NCI-H2029 (cell line): ENCODE results near the gene WDR37.
"Not testable (repeated sequence)": the region's sequence is repeated elsewhere in the genome, so short reads cannot be mapped to it uniquely, and the experiment has no call there.

ENCODE experiments used
- DNase-seq: peaks from one replicate; lab custom pipeline; 2025; lab: John Stamatoyannopoulos, UW

WDR37 gene

DNA sequence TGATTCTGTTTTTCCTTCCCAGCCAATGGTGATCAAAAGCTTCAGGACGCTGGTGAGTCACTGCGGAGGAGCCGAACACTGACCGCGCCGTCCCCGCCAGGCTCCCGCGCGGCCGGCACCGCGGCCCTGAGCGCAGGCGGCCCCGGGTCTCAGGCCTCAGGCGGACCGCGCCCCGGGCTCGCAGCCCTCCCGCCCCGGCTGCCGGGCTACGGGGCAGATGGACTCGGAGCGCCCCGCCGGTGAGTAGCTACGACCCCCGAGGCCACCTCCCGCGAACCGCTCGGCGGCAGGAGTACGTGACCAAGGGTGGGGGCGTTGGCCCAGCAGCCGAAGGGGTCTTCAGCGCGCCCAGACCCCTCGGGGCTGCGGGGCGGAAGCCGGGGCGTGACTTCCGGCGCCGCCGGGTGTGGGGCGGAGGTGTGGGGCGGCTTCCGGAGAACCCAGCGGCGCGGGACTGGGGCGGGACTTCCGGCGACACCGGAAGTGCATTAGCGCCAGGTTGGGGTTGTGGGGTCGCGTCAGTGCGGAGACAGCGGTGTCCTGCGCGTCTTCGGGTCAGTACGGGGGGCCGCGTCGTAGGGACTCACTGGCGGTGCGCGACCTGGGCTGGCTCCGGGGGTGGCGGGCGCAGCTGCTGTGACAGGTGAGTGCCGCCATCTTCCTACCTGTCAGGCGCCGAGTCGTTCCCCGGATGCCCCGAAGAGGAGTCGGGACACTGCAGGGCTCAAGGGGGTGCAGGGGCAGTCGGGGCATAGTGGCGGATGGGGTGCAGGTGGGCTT, at the start of gene WDR37:
Gene WDR37, plus strand, starts transcription at position 60 of the 780 bp plus-strand sequence. CDS start 15,771 bp downstream, outside the sequence.
- peak; percentile 45 for DNase-seq

GRCh38 chr10:1006573-1006972, 49.6 kb upstream of the WDR37 start:
- DNase-seq = no peak

DNA sequence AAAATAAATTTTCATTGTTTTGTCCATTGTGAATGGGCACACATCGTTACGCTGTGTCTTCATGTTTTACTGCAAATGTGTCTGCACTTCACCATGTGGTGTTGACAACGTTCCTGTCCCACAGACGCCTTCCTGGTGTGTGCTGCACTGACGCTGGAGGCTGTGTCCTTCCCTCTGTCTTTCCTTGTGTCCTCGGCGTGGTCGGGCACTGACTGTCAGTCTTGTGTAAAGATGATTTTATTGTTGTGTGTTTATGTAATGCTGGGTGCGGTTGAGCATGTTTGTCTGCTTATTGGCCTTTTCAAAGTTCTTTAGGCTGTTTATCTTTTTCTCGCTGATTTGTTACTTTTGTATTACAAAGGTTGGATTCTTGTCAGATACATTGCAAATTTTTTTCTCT, 48.6 kb upstream of the WDR37 start:
- DNase-seq = no peak

GRCh38 chr10:1009071-1009494, 47.1 kb upstream of the WDR37 start:
- DNase-seq = no peak

DNA sequence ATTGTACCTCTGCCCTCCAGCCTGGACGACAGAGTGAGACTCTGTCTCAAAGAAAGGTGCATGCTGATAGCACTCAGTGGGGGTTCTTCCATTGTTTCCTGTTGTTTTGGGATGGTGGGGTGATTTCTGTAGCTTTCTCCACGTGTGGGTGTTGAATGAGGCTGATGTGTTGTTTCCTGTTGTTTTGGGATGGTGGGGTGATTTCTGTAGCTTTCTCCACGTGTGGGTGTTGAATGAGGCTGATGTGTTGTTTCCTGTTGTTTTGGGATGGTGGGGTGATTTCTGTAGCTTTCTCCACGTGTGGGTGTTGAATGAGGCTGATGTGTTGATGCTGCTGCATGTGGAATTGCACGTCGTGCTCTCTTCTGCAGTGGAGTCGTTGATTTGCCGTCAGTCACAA, 46.2 kb upstream of the WDR37 start:
- not testable (repeated sequence) for DNase-seq

GRCh38 chr10:1010703-1011102, 45.5 kb upstream of the WDR37 start:
- no peak for DNase-seq

DNA sequence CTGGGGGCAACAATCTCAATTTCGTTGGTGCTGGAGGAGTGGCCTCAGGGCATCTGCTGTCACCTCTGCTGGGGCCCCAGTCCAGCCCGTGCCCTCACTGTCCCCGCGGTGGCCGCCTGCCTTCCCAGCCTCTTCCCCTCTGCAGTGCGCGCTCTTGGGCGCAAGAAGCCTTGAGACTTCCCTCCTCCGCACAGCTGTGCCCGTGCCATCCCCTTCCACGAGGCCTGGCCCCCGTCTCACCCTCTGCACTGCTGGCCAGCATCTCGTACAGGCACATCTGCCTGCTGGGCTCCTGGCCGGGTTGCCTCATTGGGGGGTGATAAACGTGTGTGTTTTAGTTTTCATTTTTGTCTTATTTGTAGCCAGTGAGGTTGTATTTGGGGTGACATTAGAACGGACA, 44.5 kb upstream of the WDR37 start:
- no peak for DNase-seq

DNA sequence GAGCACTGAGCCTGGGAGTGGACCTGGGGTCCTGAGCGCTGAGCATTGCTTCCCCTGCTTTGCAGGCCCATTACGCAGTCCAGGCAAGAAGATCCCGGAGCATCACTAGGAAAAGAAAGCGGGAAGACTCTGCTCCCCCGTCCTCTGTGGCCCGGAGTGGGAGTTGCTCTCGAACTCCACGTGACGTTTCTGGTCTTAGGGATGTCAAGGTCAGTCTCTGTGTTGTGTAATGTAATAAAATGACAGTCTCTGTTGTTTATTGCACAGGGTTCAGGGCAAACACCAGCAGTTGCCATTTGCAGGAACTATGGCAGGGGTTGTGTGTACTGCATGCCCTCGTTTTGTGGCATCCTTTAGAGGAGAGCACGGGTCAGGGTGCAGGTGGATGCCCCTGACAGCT, 40.5 kb upstream of the WDR37 start:
- DNase-seq = no peak

DNA sequence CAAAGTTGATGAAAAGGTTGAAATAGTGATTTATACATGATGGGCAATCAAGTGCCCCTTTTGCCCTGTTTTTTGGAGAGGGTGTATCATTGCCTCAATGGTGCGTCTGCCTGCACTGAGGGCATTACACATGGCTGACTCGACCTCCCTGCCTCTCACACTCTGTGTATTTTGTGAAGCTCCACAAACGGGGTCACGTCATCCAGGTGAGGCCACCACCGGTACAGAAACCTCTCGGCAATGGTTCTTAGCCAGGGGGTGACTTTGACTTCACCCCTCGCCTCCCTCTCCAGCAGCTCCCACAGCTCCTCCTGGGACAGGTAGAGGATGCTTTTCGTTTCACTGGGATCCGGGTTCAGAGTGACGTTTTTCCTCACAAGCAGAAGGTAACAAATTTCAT, 36.8 kb upstream of the WDR37 start:
- no peak for DNase-seq

GRCh38 chr10:1020460-1020859, 35.7 kb upstream of the WDR37 start:
- no peak for DNase-seq

DNA sequence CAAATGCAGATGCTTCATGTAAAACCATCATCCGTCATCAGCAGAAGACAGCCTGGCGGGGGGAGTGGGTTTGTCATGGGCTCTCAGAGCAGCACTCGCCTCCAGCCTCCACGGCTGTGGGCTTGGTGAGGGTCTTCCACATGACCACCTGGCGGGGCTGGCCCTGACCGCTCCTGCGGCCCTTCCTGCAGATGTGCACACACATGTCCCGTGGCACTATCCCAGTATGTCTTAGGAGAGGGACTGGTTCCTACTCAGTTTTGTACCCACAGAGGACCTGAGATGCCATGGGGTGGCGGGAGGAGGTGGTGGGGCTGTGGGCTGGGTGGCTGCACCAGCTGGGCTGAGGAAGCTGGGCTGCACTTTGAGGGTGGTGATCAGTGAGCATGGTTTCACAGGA, 35.2 kb upstream of the WDR37 start:
- no peak for DNase-seq

DNA sequence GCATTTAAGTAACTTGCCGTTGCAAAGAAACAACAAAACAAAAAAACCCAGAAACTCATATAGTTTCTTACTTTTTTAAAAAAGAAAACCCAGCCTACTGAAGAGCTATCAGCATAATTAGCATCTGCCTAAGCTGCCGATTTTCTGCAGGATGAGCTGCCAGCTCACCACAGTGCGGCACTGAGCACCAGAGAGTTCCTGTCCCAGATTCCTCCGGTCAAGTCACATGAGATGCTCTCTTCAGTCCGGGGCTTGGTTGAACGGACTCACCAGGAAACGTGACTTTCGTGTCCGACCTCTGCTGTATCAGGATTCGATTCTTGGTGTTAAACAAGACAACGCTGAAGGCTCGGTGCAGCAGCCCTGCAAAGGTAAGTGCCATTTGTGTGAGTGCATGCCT, 33.8 kb upstream of the WDR37 start:
- no peak for DNase-seq

DNA sequence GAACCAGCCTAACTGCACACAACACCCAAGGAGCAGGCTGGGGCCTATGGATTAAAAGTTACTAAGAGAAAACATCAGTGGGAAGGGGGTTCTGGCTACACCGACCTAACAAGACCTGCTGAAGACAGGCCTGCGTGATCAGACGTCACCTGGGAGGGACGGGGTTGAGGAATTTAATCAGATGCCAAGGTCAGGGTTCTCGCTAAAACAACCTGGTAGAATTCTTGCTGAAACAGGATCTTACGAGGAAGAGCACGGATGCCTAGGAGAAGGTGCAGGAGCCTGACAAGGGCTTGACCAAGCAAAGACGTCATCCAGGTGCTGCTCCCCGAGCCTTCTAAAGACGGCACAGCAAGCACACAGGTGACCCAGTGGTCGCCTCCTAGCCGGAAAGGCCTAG, 32.1 kb upstream of the WDR37 start:
- DNase-seq = no peak

GRCh38 chr10:1025683-1026082, 30.5 kb upstream of the WDR37 start, which contains the start of gene IDI2:
TSS of gene IDI2 (minus strand) at chr10:1025859. CDS start at chr10:1024723, 1,136 bp downstream.
- DNase-seq = no peak

GRCh38 chr10:1026578-1026977, 29.6 kb upstream of the WDR37 start:
- no peak for DNase-seq

GRCh38 chr10:1029838-1030237, 26.3 kb upstream of the WDR37 start:
- no peak for DNase-seq

- DNase-seq = no peak
These were observed 22.6 kb upstream of the WDR37 start for GRCh38 chr10:1033601-1034000.

DNA sequence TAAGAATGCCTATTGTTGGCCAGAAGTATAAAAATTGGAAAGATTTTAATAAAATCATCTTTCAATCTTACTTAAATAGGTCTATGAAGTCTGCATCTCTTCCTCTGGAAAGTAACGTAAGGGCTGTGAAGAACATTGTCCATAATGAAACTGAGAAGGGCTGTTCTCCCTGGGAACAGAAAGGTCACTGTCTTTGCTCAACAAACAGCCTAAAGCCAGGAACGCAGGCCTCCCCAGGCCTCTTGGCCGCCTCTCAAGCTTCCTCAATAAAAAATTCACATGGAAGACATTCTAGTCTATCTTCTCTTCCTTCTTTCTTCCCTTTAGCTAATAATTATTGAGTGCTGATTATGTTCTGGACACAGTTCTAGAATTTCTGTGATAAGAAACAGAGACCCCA, 21.4 kb upstream of the WDR37 start:
- DNase-seq = no peak

- DNase-seq = no peak
These were observed 21.0 kb upstream of the WDR37 start for GRCh38 chr10:1035201-1035600.

DNA sequence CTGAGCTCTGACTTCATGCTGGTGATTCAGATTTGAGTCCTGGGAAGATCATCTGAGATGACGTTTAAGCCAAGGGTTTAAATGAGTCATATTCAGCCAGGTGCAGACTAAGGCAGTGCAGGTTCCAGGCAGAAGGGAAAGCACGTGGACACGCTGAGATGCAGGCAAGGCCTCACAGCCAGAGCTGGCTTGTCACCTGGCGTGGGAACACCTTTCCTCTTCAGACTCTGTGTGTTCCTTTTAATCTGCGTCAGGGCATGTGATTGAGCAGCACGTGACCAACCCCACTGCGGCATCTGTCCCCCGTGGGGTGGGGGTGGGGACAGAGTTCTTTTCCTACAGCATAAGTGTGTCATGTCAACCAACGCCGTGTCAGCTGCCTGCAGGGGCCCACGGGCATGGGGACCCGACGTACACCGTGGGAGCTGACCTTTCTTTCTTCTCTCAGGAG, 19.8 kb upstream of the WDR37 start:
- no peak for DNase-seq

DNA sequence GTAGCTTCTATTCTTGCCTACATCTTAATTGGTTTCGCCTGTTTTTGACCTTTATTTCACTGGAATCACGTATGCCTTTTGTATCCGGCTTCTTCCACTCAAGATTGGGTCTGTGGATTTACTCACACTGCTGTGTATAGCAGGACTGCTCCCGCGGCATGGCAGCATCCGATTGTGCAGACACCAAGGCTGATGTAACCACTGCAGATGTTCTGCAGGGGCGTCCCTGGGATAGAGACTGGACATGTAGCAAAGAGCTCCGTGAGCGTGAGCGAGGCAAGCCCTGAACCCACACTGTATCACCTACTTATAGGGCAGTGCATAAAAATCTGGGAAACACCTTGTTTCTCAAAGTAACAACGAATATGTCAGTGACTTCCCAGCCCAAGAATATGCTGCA, 19.1 kb upstream of the WDR37 start:
- no peak for DNase-seq

DNA sequence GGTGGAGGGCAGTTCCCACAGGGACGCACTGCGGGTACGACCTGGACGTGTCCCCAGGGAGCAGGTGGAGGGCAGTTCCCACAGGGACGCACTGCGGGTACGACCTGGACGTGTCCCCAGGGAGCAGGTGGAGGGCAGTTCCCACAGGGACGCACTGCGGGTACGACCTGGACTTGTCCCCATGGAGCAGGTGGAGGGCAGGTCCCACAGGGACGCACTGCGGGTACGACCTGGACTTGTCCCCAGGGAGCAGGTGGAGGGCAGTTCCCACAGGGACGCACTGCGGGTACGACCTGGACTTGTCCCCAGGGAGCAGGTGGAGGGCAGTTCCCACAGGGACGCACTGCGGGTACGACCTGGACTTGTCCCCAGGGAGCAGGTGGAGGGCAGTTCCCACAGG, 17.4 kb upstream of the WDR37 start:
- DNase-seq = not testable (repeated sequence)

GRCh38 chr10:1040133-1040532, 16.1 kb upstream of the WDR37 start:
- DNase-seq = no peak

- no peak for DNase-seq
These were observed 14.7 kb upstream of the WDR37 start for GRCh38 chr10:1041514-1041913.
